Sciatic nerve (tissue), 2 donors: ENCODE results near the gene NELL2. TPM values are rescaled to one million over a fixed set of nuclear protein-coding genes. Genes with fewer than 3 reads are reported as not detected.

Source experiments
- ATAC-seq: fragments of 200-7000 bp; cut with Tn5 transposase; one replicate; pipeline ENCODE4 v1.9.1; 2020; ENCODE audit warnings: mild to moderate bottlenecking, moderate library complexity
- DNase-seq: peaks from one replicate; pipeline ENCODE4 v3.0.0-alpha.2; 2020; ENCODE audit warnings: low spot score
- intact Hi-C: fragments of 100-400 bp; cut with DNase I; formaldehyde crosslinking; loops from one replicate; pipeline ENCODE4 v1.14.2; 2022
- total RNA-seq: library from RNA; stranded (reverse); fragmentation: NEBNext Ultra II Directional; extraction: Animal tissue kit (Norgen Biotek cat#: 25700); gene quantifications from one replicate; pipeline ENCODE4 v1.2.1, GENCODE V29; 2021
- donor health status: DM: no; HTN: no; CAD: no.
- donor health status: DM: no; HTN: no; CAD: no.

Gene NELL2
- total RNA-seq, 1 donor from 2014 or later: 2.4 TPM

DNA sequence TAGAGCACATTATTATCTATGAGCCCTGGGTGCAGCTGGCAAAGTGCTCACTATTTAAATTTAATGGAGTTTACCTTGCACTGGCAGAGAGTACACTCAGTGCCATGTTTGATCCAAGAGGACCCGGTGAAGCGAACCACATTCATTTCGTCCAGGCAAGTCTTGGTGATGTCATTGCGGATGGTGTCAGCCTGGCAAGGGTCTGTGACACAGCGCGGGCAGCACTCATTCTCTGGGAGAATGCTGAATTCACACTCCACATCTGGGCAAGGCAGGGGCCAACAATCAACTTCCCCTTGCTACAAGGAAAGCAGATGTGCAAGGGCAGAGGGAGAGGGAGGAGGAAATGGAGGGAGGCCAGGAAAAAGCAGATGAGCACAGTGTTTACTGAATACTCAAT lies 356.2 kb downstream of the NELL2 start:
- intact Hi-C loops: no loop called here
- no peak for DNase-seq
- no peak for ATAC-seq

GRCh38 chr12:44511289-44511688 lies 364.8 kb downstream of the NELL2 start:
- ATAC-seq: no peak
- intact Hi-C loops: no loop called here
- no peak for DNase-seq

DNA sequence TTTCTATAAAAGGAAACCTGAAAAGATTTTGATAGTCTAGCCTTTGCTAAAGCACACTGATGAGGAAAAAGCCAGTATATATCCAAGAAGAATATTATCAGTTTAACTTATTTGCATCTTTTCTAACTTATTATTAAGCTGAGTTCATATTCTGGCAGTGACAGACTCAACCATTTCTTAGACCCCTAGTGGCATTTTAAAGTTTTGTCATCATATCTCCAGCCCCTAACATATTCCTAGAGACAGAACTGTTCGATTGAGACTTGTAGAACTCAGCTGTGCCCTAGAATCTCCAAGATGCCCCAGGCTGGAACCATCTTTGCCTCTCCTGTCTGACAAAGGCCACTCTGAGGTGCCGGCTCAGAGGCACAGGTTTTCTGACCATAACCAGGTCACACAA lies 365.6 kb downstream of the NELL2 start:
- DNase-seq (no peak), ATAC-seq (no peak)
- intact Hi-C loops: no loop called here

- intact Hi-C loops: no loop called here
- ATAC-seq (no peak), DNase-seq (no peak)
Observed at GRCh38 chr12:44510076-44510475, 366.0 kb downstream of the NELL2 start.

DNA sequence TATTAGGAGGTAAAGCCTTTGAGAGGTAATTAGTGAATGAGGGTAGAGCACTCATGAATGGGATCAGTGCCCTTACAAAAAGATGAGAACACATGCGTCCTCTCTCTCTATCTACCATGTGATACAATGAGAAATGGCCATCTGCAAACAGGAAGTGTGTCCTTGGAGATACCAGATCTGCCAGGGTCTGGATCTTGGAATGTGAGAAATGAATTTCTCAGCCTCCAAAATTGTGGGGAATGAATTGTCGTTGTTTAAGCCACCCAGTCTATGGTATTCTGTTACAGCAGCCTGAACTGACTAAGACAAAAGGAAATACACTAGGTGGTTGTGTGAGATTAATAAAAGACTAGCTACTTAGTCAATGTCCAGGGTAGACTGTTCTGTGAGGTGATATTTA lies 366.6 kb downstream of the NELL2 start:
- DNase-seq (no peak), ATAC-seq (no peak)
- intact Hi-C loops: no loop called here

DNA sequence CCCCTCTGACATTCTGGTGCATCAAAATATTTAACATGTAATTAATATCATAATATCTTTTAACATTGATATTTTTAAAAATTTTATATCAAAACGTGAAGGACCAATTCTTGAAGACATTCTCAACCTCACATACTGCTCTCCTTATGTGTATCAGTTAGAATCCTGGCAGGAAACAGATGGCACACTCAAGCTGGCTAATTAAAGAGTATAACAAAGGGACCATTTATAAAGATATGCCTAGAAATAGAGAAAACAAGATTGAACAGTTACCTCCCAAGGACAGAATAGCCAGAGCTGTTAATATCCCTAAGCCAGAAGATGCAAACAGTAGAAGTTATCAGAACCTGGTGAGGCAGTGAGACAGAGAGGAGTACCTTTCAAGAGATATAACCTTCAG lies 368.7 kb downstream of the NELL2 start:
- DNase-seq (no peak), ATAC-seq (no peak)
- intact Hi-C loops: no loop called here

DNA sequence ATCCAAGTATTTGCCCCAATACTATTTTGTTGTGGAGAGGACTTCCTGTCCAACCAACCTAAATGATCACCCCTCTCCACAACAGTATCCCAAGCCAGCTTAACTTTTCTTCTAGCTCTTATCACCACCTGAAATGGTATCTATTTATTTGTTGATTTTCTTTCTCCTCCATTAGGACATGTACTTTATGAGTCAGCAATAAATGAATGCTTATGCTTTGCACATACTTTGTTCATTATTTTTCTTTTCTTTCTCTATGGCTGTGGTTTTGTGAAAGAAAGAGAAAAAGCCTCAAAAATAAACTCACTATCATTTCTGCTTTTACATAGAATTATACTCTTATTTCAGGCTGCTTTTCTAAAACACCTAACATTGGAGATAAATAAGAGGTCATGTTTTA lies 371.3 kb downstream of the NELL2 start:
- intact Hi-C loops: no loop called here
- ATAC-seq (no peak), DNase-seq (no peak)

- intact Hi-C loops: no loop called here
- ATAC-seq: no peak
- DNase-seq: no peak
Observed at GRCh38 chr12:44503329-44503728, 372.8 kb downstream of the NELL2 start.

DNA sequence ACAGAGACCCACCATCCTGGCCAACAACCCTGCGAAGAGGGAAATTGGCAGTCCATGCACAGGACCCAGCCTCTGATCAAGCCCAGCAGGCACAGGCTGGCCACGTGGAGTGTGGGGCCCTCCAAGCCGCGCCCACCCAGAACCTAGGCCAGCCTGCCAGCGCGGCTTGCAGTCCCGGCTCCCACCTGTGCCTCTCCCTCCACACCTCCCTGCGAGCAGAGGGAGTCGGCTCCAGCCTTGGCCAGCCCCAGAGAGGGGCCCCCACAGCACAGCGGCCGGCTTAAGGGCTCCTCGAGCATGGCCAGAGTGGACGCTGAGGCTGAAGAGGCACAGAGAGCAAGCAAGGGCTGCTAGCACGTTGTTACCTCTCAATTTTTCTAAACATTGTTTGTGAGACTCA lies 373.4 kb downstream of the NELL2 start:
- ATAC-seq (no peak), DNase-seq (no peak)
- intact Hi-C loops: no loop called here

- ATAC-seq: no peak
- no peak for DNase-seq
- intact Hi-C loops: no loop called here
Observed at GRCh38 chr12:44500423-44500822, 375.7 kb downstream of the NELL2 start.

- DNase-seq: no peak
- ATAC-seq: no peak
- intact Hi-C loops: no loop called here
Observed at GRCh38 chr12:44497044-44497443, 379.1 kb downstream of the NELL2 start.

DNA sequence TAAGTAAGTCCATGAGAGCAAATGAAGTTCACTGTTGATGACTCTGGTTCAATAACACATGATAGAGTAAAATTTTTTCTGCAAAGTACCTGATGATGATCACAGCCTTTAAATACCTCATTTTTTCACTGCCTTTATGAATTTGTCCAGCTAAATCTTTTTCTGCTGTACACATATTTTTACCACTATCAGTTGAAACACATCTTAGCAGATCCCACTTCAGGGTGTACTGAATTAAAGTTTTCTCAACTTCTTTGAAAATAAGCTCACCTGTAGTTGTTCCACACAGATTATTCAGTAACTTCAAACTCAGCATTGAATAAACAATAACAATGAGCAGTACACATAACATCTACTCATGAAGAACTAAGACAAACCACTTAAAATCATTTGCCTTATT lies 385.9 kb downstream of the NELL2 start:
- ATAC-seq (no peak), DNase-seq (no peak)
- intact Hi-C loops: no loop called here

DNA sequence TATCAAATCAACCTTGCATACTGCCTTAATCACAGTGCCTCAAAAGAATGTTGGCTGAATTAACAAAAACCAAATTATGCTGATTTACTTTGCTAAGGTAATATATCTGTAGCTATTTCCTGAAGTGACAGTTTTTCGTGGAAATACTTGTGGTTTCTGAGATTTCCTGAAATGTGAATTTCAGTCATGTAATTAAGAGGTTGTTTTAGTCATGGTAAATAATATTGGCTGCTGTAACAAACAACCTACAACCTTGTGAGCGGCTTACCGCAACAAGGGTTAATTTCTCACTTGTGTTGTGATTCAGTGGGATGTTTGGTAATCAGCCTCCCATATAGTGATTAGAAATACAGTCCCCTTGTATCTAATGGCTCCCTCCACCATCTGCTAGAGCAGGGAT lies 387.9 kb downstream of the NELL2 start:
- intact Hi-C loops: no loop called here
- ATAC-seq: no peak

DNA sequence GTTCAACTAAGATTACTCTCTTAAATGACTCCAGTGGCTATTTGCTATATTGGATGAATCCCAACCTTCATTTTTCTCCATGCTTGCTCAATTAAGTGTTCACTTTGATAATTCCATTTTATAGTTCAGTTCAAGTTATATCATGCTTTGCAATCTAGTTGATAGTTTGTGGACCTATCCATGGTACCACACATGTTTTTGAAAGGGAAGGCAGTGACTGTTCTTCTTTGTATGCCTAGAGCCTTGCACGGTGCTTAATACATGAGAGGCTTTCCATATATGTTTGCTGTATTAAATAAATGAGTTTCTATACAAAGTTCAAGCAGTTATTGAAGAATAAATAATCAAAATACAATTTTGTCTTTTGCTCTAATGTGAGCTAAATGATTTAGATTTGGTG lies 391.3 kb downstream of the NELL2 start:
- intact Hi-C loops: loop anchor here (1.0 kb wide), 1 partner anchor 16 kb away; no protein-coding TSS in a partner anchor
- ATAC-seq (no peak), DNase-seq (no peak)

More for the DNA sequence above, 387.9 kb downstream of the NELL2 start:
- DNase-seq: no peak

DNA sequence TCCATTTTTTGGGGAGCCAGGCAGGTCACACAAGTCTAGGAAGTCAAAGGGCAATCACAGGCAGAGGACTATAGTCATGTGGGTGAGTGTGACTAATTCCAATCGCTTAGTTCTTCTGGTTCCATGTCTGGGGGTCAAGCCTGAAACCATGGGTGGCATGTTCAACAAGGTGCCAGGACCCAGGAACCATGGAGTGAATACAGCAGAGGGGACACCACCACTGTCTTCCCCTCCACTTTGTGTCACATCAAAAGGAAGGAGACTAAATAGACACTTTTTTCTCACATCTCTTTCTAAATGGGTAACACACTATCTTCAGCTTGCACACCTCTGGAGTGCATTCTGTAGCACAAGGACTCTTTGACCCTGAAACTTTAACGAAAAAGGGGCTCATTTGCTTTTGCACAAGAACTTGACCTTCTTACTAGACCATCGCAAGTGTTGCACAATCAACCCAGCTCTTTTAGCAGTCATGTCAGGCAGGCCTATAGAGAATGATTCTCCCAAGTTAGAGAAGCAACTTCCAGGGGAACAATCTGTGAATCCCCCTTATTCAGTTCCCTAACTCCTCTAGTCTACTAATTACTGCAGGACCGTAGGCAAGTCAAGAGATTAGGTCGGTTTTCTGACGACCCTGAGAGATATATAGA lies 398.7 kb downstream of the NELL2 start:
- ATAC-seq (no peak), DNase-seq (no peak)
- intact Hi-C loops: no loop called here

GRCh38 chr12:44476683-44477082 lies 399.4 kb downstream of the NELL2 start:
- intact Hi-C loops: no loop called here
- DNase-seq (no peak), ATAC-seq (no peak)

DNA sequence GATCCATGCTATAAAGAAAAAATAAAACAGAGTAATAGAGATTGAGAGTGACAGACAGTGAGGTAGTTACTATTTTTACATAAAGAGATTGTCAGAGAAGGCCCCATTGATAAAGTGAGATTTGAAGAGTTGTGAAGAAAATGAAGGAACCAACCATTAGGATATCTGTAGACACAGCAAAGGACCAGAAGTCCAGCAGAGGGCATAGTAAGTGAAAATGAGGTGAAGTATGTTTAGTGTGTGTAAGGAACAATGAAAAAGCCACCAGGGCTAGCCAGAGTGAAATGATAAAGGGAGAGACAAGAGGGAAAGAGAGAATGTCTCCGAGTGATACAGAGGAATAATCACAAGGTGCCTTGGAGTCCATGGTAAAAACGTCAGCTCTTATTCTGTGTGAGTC lies 411.0 kb downstream of the NELL2 start:
- intact Hi-C loops: no loop called here
- no peak for DNase-seq
- ATAC-seq: no peak

- intact Hi-C loops: no loop called here
- ATAC-seq (no peak), DNase-seq (no peak)
Observed at GRCh38 chr12:44464180-44464579, 411.9 kb downstream of the NELL2 start.

DNA sequence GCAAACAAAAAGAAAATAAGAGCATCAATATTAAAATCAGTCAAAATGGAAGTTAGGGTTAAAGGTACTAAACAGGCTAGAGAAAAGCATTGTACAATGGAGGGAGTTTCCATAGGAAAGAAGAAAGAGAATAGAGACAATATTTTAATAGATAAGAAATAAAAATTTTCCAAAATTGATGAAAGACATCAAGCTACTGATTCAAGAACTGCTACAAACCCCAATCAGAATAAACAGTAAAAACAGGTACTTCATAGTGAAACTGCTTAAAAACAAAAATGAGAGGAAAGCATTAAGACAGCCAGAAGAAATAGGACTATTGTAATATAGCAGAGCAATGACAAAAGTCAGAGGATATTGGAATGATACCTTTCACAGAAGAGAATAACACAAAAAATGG lies 413.4 kb downstream of the NELL2 start:
- no peak for ATAC-seq
- intact Hi-C loops: no loop called here
- DNase-seq: no peak

GRCh38 chr12:44460261-44460660 lies 415.9 kb downstream of the NELL2 start:
- ATAC-seq (no peak), DNase-seq (no peak)
- intact Hi-C loops: no loop called here

DNA sequence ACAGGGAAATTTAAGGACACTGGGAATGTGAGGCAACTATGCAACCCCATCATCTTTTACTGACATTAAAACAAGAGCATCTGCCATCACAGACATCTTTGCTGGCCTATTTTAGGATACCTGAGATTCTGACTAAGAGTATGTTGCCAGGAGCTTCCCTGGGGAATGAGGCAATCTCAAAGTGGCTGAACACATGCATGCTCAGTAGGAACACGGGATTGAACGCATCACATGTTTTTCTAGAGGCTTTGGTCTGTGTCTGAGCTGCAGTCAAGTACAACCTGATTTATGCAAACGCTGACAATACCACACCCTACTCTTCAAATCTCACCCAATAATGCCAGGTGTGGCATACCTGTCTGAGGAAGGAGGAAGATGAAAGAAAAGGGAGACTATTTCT lies 416.5 kb downstream of the NELL2 start:
- DNase-seq (no peak), ATAC-seq (no peak)
- intact Hi-C loops: no loop called here
